ENCODE data around the gene MARCKS. TPM values are rescaled to one million over a fixed set of nuclear protein-coding genes. Genes with fewer than 3 reads are reported as not detected.

MARCKS gene
- total and polyA plus RNA-seq, 10 donors: 43.4 to 119 (median 70.6) TPM

DNA sequence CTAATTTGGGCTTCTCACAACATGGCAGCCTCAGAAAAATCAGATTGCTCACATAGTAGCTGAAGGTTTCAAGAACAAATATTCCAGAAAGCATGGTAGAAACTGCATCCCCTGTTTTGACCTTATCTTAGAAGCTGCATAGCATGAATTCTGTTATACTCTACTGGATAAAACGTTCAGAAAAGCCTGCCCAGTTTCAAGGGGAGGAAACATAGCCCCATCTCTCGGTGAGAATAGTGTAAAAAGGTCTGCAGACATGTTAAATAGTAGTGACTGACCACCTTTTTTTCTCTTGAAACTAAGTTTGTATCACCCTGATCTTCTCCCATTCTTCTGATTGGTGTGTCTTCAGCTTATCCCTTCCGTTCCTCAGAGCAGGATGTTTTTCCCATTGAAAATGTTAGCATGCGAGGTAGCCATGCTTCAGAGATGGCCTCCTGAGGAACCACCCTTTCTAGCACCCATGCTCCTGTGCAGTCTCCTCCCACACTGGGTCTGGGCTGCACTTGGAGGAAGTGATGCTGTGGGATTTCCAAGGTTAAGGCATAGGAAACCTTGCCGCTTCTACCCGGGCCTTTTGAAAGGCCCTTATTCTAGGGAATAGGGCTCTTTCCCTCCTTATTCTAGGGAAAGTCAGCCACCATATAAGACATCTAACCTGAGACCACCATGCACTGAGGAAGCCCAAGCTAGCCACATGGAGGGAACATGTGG, 50.1 kb downstream of the MARCKS start:
- H3K27me3 ChIP-seq (replicated peaks in 1 of 7): no peaks in the 10 kb centered on the region
- H3K4me1 ChIP-seq: peaks cover 0 to 17% (median 10%) of the 10 kb centered on the region in 6 donors
- H3K27ac ChIP-seq: no peak overlapping the region
- no peaks in the 10 kb centered on the region for H3K36me3 ChIP-seq
- no peak overlapping the region for H3K4me3 ChIP-seq
- DNase-seq: no peak
- intact Hi-C loops (cut with DNase I; ENCODE audit: low total_unique reads): loop anchor here (10.0 kb wide), 1 partner anchor 1722 kb away; no protein-coding TSS in a partner anchor
- H3K9me3 ChIP-seq: no peaks in the 10 kb centered on the region
- WGBS, 5 donors: 78 to 85% (median 83%) methylated on average over 6 of the region's 6 CpGs
- TF ChIP-seq POLR2A (IDR thresholded peaks at IDR 0.05) (no peak), POLR2AphosphoS5 (IDR thresholded peaks at IDR 0.05) (no peak)
- TF ChIP-seq, protein P1, sequence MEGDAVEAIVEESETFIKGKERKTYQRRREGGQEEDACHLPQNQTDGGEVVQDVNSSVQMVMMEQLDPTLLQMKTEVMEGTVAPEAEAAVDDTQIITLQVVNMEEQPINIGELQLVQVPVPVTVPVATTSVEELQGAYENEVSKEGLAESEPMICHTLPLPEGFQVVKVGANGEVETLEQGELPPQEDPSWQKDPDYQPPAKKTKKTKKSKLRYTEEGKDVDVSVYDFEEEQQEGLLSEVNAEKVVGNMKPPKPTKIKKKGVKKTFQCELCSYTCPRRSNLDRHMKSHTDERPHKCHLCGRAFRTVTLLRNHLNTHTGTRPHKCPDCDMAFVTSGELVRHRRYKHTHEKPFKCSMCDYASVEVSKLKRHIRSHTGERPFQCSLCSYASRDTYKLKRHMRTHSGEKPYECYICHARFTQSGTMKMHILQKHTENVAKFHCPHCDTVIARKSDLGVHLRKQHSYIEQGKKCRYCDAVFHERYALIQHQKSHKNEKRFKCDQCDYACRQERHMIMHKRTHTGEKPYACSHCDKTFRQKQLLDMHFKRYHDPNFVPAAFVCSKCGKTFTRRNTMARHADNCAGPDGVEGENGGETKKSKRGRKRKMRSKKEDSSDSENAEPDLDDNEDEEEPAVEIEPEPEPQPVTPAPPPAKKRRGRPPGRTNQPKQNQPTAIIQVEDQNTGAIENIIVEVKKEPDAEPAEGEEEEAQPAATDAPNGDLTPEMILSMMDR (IDR thresholded peaks at IDR 0.05 in 8 of 11, conservative IDR thresholded peaks at IDR 0.05 in 3 of 11): no peak

DNA sequence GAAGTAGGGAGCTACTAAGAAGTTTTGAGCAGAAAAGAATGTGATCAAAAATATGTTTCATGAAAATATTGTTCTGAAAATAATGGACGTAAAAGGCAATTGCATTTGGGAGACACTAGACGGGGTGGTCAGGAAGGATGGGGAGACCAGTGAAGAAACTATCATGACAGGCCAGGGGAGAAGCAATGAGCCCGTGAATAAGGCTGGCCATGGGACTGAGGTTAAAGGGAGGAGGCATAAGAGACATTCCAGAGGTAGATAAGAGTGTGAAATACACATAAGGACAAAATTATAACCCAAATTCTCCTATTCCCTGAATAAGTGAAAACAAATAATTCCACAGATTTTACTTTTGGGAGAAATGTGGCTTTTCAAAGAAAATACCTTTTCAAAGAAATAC, 51.7 kb downstream of the MARCKS start:
- H3K36me3 ChIP-seq: no peaks in the 10 kb centered on the region
- H3K4me1 ChIP-seq: peaks cover 0 to 16% (median 9%) of the 10 kb centered on the region in 6 donors
- no peak overlapping the region for H3K27ac ChIP-seq
- H3K4me3 ChIP-seq: no peak overlapping the region
- DNase-seq: no peak
- TF ChIP-seq POLR2AphosphoS5 (IDR thresholded peaks at IDR 0.05): no peak
- TF ChIP-seq, protein P1 (IDR thresholded peaks at IDR 0.05 in 8 of 11, conservative IDR thresholded peaks at IDR 0.05 in 3 of 11): no peak
- TF ChIP-seq POLR2A (IDR thresholded peaks at IDR 0.05): no peak
- H3K9me3 ChIP-seq: no peaks in the 10 kb centered on the region
- WGBS, 5 donors: 68 to 79% (median 71%) methylated on average over 3 of the region's 3 CpGs
- intact Hi-C loops (cut with DNase I; ENCODE audit: low total_unique reads): loop anchor here (10.0 kb wide), 1 partner anchor 1724 kb away; no protein-coding TSS in a partner anchor
- no peaks in the 10 kb centered on the region for H3K27me3 ChIP-seq (replicated peaks in 1 of 7)

DNA sequence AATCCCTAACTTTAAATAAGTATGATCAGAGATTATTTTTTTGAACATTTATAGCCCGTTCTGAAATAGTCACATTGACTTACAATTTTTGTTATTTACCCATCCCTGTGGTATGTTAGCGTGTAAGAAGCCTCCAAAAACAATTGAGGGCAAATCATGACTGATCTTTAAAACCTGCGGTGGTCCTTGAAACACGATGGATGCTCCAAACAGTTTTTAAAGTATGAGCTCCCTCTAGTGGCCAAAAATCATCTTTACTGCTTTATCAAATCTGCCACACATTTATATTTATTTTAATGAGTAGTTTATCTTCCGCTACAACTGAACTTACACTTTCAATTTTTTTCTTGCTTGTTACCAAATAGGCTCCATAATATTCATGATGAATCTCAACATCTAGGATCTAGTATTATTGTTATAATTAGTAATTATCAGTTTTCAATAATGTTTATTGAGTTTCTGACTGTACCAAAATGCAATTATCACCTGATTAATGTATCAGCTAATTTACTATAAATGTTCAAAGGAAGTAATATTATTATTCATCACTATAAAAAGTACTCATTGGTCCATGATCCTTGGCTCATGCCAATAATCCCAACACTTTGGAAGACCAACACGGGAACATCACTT, 52.2 kb downstream of the MARCKS start:
- intact Hi-C loops (cut with DNase I; ENCODE audit: low total_unique reads): loop anchor here (10.0 kb wide), 1 partner anchor 1725 kb away; no protein-coding TSS in a partner anchor
- H3K4me3 ChIP-seq: no peak overlapping the region

More for the DNA sequence above, 52.2 kb downstream of the MARCKS start:
- Histone ChIP-seq H3K36me3 (no peaks in the 10 kb centered on the region), H3K27me3 (replicated peaks in 1 of 7) (no peaks in the 10 kb centered on the region), H3K4me1 (peaks cover 0 to 11% (median 6%) of the 10 kb centered on the region in 6 donors), H3K27ac (no peak overlapping the region), H3K9me3 (no peaks in the 10 kb centered on the region)
- WGBS, 5 donors: 17 to 24% (median 20%) methylated on average over 6 of the region's 6 CpGs
- TF ChIP-seq, protein P1 (IDR thresholded peaks at IDR 0.05 in 8 of 11, conservative IDR thresholded peaks at IDR 0.05 in 3 of 11): peak in 10 of 11 experiments; percentile 39 to 76 (median 69)
- no peak for TF ChIP-seq POLR2AphosphoS5 (IDR thresholded peaks at IDR 0.05)
- TF ChIP-seq POLR2A (IDR thresholded peaks at IDR 0.05): no peak
- no peak for DNase-seq
